HG03045 (cell line): Measurements from ENCODE around the gene PRRC1.
"Not testable (repeated sequence)": the region's sequence is repeated elsewhere in the genome, so short reads cannot be mapped to it uniquely, and the experiment has no call there.

Source experiments
- ATAC-seq: cut with Tn5 transposase; IDR thresholded peaks from one replicate; pipeline ENCODE4 v1.9.1; 2021; ENCODE audit warnings: mild to moderate bottlenecking, moderate library complexity; ENCODE audit not compliant: unreplicated experiment

Gene PRRC1

DNA sequence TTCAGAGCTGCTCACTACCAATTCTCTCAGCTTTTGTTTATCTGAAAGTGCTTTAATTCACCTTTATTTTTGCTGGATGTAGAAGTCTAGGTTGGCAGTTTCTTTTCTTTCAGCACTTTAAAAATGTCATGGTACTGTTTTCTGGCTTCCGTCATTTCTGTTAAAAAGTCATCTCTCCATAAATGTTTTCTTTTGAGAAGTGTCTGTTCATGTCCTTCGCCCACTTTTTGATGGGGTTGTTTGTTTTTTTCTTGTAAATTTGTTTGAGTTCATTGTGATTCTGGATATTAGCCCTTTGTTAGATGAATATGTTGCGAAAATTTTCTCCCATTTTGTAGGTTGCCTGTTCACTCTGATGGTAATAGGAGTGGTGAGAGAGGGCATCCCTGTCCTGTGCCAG is 23.1 kb downstream of the PRRC1 start:
- not testable (repeated sequence) for ATAC-seq

DNA sequence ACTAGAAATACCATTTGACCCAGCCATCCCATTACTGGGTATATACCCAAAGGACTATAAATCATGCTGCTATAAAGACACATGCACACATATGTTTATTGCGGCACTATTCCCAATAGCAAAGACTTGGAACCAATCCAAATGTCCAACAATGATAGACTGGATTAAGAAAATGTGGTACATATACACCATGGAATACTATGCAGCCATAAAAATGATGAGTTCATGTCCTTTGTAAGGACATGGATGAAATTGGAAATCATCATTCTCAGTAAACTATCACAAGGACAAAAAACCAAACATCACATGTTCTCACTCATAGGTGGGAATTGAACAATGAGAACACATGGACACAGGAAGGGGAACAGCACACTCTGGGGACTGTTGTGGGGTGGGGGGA is 27.8 kb downstream of the PRRC1 start:
- ATAC-seq: not testable (repeated sequence)

DNA sequence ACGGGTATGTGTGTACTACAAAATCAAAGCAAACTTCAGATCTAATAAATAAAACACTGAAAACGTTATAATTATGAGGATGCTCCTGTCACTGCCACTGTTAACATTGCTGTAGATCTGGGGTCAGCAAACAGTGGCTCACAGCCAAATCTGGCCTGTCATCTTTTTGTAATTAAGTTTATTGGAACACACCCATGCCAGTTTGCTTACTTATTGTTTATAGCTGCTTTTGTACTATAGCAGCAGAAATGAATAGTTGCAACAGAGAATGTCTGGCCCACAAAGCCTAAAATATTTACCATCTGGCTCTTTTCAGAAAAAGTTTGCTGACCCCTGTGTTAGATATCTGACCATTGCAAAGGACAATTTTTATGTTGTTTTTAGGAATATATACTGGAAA is 32.1 kb downstream of the PRRC1 start:
- no peak for ATAC-seq

DNA sequence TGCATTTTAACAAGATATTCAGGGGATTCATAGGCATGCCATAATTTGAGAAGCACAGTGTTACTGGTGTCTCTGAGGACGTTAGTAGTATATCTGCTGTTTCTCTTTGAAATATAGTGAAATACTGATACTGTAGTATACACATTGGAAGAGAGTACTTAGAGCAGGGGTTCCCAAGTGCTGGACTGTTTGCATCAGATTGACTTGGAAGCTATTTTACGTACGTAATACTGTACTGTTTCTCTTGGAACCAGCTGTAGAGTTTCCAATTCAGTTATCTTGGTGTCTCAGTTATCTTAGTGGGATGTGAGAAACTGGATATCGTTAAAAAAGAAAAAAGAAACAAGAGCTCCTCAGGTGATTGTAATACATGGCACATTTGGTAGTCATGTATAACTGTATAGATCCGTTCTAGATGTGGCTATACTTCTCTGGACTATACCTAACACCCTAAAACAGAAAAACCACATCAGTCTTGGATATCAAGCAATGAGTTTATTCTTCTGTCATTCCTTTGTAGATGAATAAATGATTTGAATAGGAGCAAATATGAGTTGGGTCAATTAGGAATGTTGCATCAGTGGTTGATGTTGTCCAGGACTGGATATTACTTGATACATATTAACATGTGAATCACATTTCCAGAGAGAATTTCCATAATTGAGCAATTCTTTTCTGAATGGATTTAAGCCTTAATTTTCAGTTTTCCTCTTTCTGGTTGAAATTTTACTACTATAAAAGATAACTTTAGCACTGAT is 33.4 kb downstream of the PRRC1 start:
- no peak for ATAC-seq

DNA sequence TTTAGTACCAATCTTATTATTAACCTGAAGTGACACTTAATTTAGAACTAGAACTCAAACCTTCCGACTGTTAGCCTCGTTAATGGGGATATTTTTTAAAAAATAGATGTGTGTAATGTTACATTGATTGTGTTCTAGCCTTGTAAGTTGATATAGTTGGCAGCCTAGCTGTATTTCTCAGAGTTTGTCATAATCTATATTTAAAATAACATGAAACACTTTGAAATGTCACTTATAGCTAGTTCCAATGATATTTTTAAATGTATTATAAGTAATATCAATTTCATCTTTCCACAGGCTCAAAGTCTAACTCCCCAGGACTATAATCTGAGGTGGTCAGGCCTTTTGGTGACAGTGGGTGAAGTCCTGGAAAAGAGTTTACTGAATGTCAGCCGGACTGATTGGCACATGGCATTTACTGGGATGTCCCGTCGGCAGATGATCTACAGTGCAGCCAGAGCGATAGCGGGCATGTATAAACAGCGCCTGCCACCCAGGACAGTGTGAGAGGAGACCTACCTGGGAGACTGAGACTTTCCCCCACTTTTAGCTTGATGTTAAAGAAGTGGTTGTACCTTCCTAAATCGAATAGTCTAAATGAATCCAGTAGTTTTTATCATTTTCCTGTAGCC is 34.1 kb downstream of the PRRC1 start:
- ATAC-seq: no peak

DNA sequence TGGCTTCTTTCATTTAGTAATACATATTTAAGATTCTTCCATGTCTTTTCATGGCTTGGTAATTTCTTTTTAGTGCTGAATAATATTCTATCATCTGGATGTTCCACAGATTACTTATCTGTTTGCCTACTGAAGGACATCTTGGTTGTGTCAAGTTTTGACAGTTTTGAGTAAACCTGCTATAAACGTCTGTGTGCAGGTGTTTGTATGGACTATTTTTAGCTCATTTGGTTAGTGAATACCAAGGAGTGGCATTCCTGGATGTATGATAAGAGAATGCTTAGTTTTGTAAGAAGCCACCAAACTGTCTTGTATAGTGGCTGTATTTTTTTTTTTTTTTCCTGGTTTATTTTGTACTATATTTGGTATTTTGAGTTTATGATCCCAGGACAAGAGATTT is 38.4 kb downstream of the PRRC1 start:
- no peak for ATAC-seq

DNA sequence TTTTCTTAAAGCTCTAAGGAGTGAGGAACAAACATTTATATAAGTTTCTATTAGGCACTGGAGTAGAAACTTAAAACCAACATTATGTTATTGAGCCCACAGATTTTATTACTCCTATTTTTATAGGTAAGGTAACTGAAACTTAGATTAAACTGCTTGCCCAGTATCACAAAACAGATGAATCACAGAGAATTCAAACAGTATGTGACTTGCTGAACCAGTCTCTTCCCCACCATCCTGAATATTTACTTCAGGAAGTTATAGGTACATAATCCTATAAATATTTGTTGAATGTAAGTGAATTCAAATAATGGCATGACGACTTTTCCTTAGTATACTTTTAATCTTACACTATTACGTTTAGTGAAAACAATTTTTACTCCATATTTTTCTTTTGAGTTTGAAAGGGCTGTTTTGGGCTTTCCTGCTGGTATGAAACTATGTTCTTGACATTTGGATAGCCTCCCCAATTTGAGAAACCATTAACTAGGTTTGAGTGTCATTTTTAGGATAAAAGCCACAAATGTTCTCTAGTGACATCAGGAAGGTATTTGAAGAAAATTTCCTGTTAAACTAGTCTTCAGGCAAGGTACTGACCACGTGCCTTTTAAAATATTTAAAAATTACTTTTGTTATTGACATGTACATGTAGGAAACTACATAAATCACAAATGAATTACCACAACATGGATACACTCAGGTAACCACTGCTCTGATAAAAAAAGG is 39.3 kb downstream of the PRRC1 start:
- no peak for ATAC-seq

DNA sequence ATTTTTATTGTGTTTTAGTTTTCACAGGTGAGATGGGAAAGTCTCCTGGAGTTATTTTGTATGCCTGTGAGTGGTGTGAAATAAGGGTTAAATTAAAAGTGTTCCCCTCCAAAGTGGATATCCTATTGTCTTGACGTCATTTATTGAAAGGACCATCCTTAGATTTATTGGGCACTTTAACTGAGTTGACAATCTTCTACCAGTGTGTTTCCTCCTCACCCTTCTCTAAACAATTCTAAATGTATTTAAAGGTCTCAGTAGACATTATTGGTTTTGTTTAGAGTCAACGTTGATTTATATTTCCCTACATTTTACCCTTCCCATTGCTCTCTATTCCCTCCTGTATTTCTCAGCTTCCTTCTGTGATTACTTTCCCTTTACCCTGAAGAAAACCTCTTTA is 40.8 kb downstream of the PRRC1 start:
- ATAC-seq: no peak

DNA sequence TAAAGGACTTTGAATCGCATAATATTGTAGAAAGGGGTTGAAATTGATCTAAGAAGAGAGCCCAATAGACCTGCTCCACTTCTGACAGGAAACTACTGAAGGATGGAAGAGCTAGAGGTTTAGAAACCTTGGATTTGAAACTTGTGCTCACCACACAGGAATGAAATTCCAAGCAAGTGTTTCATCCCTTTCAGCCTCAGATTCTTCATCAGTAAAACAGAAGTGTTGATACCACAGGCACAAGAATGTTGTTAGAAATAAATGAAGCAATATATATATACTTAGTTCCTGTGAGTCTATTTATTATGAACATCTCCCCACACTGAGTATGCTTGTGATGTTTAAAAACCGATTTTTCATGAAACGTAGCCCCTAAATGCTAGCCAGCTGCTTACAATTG is 43.8 kb downstream of the PRRC1 start:
- no peak for ATAC-seq

DNA sequence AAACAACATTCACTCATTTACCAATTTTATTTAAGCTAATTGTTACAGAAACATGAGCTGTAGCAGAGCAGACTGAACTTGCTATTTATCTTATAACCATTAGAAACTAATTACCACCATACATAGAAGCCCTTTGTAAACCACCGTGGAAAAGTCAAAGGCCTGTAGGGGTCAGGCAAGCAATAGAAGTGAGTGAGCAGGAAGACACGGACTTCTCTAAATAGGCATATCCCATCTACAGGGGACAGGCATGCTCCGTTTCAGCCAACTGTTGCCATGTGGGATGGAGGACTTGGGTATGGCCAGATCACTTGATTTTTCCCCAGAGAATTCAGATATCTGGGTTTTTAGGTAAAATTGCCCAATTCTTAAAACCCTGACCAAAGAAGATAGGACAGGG is 44.8 kb downstream of the PRRC1 start:
- no peak for ATAC-seq

DNA sequence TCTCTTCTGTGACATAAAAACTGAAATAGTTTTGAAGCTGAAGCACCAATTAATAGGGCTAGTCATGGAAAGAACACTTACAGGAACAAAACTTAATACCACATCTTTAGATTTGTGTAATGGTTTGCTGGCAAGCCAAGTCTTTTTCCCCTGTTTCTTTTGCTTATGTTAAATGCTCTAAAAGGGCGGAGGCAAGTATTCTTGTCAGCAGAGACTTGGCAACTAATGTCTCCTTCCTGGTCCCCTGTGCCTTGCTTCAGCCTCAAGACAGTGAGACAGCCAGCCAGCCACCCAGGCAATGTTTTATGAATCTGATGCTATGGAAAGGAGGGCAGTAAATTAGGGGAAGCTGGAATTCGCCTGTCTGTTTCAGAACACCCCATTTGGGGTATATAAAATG is 45.7 kb downstream of the PRRC1 start:
- ATAC-seq: no peak

DNA sequence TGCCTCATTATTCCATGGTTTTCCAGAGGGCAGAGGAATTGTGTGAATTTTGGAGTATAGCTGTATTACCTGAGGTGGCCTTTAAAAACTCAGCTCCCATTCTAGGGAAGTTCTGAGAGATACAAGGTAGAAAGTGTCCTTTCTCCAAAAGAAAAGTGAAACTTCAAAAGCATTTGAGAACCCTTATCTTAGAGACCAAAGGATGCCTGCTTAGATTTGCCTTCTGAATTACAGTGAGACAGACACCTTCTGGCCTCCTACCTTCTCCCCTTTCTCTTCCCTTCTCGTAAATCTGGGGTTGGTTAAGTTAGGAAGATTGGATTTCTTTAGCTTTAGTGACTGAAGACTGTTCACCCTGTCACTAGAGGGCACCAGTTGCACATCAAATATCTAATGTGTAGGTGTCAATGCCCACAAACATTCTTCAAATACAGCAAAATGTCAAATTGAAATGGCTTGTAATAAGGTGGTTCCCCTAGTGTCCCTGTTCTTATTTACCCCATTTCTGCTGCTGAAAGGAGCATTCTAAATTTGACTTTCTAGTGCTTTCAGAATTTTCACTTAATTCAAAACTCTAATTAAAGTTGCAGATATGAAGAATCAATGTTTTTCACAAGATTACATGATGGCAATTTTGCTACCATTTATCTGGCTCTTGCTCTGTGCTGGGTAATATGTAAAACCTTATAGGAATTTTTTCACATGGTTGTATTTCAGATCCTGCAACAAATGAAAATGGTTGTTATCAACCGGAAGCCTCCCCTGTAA is 46.7 kb downstream of the PRRC1 start:
- ATAC-seq: no peak

DNA sequence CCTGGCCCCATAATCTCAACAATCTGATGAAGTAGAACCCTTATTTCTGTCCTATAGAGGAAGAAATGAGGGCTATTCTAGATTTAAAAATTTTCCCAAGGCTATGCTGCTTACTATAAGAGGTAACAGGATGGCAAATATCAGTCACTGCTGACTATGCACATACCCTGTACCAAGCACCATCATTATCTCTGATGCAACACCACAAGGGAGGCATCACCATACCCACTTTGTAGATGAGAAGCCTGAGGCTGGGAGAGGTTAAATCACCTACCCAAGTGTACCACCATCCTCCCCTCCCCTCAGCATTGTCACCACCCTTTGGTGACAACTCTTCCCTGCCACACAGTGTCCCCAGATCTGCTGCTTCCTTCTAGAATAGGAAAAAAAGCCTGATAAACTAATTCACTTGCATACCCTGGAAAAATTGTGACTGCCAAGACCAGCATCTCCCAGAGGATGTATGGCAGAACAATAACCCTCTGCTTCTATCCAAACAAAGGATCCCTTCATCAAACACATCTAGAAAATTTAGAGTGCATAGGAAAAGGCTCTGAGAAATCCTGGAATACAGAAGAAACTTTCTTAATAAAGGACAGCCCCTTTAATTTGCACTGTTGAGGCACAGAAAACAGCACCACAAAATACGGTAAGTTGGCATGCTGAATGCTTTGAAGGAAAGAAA is 48.3 kb downstream of the PRRC1 start:
- no peak for ATAC-seq

DNA sequence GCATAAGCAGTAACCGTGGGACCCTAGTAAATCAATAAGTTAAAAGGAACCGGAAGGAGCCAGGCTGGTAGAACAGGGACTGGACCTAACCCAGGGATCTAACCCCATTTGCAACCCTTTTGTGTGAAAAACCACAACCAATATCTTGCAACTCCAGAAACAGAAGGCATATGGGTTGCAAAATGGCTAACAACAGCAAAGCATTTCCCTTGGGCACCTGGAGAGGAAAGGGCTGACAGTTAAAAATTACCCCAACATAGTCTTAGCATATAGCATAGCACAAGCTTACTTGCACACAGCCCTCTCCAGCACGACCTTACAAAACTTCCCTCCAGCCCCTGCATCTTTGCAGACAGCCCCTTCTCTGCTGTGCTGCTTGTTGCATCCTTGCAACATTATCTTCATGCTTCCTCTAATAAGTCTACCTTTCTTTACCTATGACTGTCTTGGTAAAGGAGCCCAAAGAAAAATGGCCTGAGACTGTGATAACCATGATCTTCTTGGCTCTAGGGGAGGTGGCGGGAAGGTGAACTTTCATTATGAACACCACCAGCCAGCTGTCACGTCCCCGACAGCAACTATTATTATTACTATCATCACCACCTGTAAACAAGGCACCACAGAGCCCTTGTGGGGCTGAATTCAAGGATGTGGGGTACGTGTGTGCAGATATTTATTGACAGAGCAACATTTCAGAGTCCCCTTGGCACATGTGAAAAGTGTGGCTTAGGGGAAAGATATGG is 49.8 kb downstream of the PRRC1 start:
- ATAC-seq: peak; percentile 74

DNA sequence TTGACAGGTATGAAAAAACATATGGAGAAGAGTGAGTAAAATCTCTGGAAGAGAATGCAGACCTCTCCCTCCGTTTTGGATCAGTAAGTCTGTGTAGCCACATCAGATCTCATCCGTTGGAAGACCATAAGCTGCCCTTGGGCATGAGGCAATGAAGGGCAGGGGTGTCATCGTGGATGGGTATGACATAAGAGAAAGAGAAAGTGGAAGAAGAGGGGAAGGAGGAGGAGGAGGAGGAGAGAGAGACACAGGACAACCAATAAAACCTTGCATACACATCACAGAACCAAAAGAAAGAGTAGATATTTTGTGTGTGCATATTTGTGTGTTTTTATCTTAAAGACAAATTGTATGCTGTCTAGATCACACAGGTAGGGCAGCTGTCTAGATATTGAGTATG is 50.7 kb downstream of the PRRC1 start:
- ATAC-seq: peak; percentile 30

DNA sequence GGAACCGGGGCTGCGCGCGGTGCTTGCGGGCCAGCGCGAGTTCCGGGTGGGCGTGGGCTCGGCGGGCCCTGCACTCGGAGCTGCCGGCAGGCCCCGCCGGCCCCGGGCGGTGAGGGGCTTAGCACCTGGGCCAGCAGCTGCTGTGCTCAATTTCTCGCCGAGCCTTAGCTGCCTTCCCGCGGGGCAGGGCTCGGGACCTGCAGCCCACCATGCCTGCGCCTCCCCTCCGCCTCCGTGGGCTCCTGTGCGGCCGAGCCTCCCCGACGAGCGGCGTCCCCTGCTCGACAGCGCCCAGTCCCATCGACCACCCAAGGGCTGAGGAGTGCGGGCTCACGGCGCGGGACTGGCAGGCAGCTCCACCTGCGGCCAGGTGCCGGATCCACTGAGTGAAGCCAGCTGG is 52.0 kb downstream of the PRRC1 start:
- not testable (repeated sequence) for ATAC-seq

DNA sequence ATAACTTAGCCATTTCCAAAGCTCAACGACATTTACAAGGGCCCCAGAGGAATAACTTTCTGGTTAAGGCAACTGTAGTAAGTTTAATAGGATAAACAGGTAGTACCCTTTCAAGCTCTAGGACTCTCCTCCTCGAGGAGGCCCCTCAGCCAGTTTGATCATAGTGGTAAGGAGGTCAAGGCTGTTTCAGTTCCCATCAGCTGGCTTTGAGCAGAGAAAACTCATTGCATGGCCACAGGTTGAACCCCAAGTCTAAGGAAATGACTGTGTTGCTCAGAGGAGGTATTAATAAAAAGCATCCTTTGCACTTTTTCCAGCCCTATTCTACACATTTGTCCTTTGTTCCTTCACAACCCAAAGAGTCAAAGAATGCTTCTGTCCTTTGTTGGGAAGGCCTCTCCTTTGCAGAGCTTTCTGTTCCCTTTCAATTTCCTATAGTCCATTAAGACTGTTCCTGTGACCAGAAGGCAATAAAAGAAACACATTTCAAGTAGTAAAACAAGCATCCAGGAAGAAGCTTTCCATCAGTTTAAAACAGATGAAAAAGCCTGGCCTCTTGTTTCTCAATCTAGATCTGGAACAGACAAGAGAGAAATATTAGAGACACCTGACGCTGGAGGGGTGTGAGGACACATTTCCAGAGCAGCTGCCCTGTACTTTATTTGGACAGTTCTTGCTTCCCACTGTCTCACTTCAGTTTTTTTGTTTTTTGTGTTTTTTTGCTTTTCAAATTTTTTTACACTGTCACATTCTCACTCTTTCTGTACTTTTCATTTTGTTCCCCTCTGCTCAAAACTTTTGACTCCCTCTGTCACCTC is 54.1 kb downstream of the PRRC1 start:
- peak; percentile 56 for ATAC-seq

DNA sequence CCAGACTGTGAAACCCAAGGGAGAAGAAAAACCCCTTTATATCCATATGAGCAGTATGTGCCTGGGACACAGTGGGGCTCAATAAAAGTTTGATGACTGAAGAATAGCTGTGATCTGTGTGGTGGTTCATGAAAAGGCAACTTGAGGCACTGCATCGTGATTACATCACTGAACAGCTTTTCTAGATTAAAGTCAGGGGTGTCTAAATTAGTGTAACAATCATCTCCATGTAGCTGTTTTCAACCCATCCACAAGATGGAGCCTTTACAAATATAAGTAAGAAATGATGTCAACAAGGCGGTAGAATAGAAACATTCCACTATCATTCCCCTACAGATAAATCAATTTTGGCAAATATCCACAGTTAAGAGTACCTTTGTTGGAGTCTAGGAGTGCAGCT is 55.5 kb downstream of the PRRC1 start:
- no peak for ATAC-seq
